ENCODE data around the gene RYR2. TPM values are rescaled to one million over a fixed set of nuclear protein-coding genes. Genes with fewer than 3 reads are reported as not detected.

The RYR2 gene
- total RNA-seq, 1 experiment from 2014 or later: 3.4 TPM

GRCh38 chr1:237763137-237763536 is 721.2 kb downstream of the RYR2 start:
- Histone ChIP-seq H4K91ac (ENCODE audit: insufficient read length, low read depth, low read length) (no peak overlapping the region), H2BK15ac (ENCODE audit: low read depth, low read length) (no peak overlapping the region), H2BK12ac (ENCODE audit: insufficient read length, low read depth, low read length) (no peak overlapping the region), H2AK5ac (ENCODE audit: insufficient read length, low read length) (no peak overlapping the region), H3K18ac (ENCODE audit: insufficient read length, low read depth, low read length) (no peak overlapping the region), H3K9me3 (ENCODE audit: control insufficient read depth, low read depth, low read length) (no peaks in the 10 kb centered on the region), H4K20me1 (ENCODE audit: control insufficient read depth, insufficient read depth, insufficient read length) (no peaks in the 10 kb centered on the region), H3K4me1 (ENCODE audit: insufficient read depth, low read length) (no peaks in the 10 kb centered on the region), H2AFZ (ENCODE audit: low read length) (no peak overlapping the region), H3K27ac (ENCODE audit: insufficient read length, low read depth, low read length) (no peak overlapping the region), H2BK120ac (ENCODE audit: low read depth, low read length, poor library complexity, severe bottlenecking) (no peak overlapping the region), H3K23ac (ENCODE audit: insufficient read length, low read depth, low read length) (no peak overlapping the region), H3K4me2 (ENCODE audit: insufficient read depth, insufficient read length, low read length) (no peak overlapping the region), H3K79me2 (ENCODE audit: insufficient read depth, low read length) (no peaks in the 10 kb centered on the region), H3K23me2 (ENCODE audit: insufficient read length, low read depth, low read length, poor library complexity, severe bottlenecking) (no peaks in the 10 kb centered on the region), H3K79me1 (ENCODE audit: insufficient read depth, low read depth, low read length, poor library complexity, severe bottlenecking) (no peaks in the 10 kb centered on the region), H3K9ac (ENCODE audit: extremely low read depth, insufficient read length, low read length) (no peak overlapping the region), H2BK20ac (ENCODE audit: low read depth, low read length, poor library complexity, severe bottlenecking) (no peak overlapping the region), H3K56ac (ENCODE audit: insufficient read length, low read depth, low read length) (no peak overlapping the region), H2BK5ac (ENCODE audit: insufficient read length, low read length) (no peak overlapping the region), H3T11ph (ENCODE audit: low read length) (no peak overlapping the region), H4K8ac (replicated peaks; ENCODE audit: insufficient read length, low read depth, low read length) (no peak overlapping the region), H4K5ac (ENCODE audit: insufficient read length, low read depth, low read length) (no peak overlapping the region), H3K14ac (ENCODE audit: insufficient read depth, low read length) (no peak overlapping the region), H3K27me3 (ENCODE audit: insufficient read depth, low read length) (no peaks in the 10 kb centered on the region), H3K4ac (ENCODE audit: low read depth, low read length) (no peak overlapping the region)
- Mint-ChIP-seq H3K36me3 (ENCODE audit: insufficient read depth in 1 of 3, low read depth in 3 of 3) (no peaks in the 10 kb centered on the region), H3K4me1 (peaks cover 0 to 4% of the 10 kb centered on the region in 2 experiments; a peak in 2 of 4 replicates), H3K27me3 (ENCODE audit: low read depth) (no peaks in the 10 kb centered on the region), H3K27ac (peak overlapping the region in 1 of 3 experiments; percentile 65; a peak in 1 of 7 replicates), H3K4me3 (no peak overlapping the region), H3K9me3 (no peaks in the 10 kb centered on the region)
- no peak for DNase-seq
- no CpG with 5 or more reads among the region's 7 CpGs for WGBS (ENCODE audit: extremely low coverage, insufficient read length, low lambda C conversion rate)
- no peak for TF ChIP-seq CTCF (conservative IDR thresholded peaks at IDR 0.05)
